Stimulated activated CD4-positive, alpha-beta T cell treated with anti-CD3 and anti-CD28 coated beads, TNF-alpha, amount 100 ng/mL, for 1 hour (primary cell): ENCODE data around the gene RASAL2.
"Not testable (repeated sequence)": the region's sequence is repeated elsewhere in the genome, so short reads cannot be mapped to it uniquely, and the experiment has no call there.

Experiments
- DNase-seq, 3 donors: peaks; one replicate each; pipeline ENCODE4 v3.0.0-alpha.2; 2020; ENCODE audit warnings: low read depth in 3 of 3, low spot score in 1 of 3

The RASAL2 gene

GRCh38 chr1:178277793-178278530 is 184.1 kb downstream of the RASAL2 start:
- no peak for DNase-seq

GRCh38 chr1:178278916-178279686 is 185.2 kb downstream of the RASAL2 start:
- DNase-seq, result no peak

DNA sequence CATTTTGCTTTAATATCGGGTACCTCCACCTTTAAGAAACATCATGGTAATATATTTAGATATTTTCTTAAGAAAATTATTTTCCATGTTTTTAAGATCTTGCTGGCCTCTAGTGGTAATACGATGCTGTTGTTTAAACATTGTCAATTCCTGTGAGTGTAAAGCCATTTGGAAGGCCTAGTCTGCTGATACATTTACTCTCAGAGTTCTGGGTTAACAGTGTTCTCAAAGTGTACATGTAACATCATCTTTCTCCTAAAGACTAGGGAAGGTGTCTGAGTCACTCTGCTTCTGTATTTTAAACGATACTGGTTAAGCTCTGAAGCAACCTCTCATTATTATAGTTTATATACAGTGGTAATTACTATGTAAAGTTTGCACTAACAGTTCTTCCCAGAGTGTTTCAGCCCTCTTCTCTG is 189.1 kb downstream of the RASAL2 start:
- DNase-seq, result no peak

GRCh38 chr1:178283409-178283808 is 189.5 kb downstream of the RASAL2 start:
- DNase-seq, result no peak

GRCh38 chr1:178284058-178284457 is 190.2 kb downstream of the RASAL2 start:
- no peak for DNase-seq

- DNase-seq, result no peak
These were observed 197.3 kb downstream of the RASAL2 start for GRCh38 chr1:178291166-178291565.

- no peak for DNase-seq
These were observed 200.8 kb downstream of the RASAL2 start for GRCh38 chr1:178294654-178295053.

- DNase-seq, result no peak
These were observed 206.4 kb downstream of the RASAL2 start for GRCh38 chr1:178300352-178300699.

GRCh38 chr1:178301141-178301540 is 207.2 kb downstream of the RASAL2 start:
- no peak for DNase-seq

GRCh38 chr1:178307264-178307663 is 213.4 kb downstream of the RASAL2 start:
- DNase-seq, result no peak

GRCh38 chr1:178308438-178308837 is 214.5 kb downstream of the RASAL2 start:
- no peak for DNase-seq

DNA sequence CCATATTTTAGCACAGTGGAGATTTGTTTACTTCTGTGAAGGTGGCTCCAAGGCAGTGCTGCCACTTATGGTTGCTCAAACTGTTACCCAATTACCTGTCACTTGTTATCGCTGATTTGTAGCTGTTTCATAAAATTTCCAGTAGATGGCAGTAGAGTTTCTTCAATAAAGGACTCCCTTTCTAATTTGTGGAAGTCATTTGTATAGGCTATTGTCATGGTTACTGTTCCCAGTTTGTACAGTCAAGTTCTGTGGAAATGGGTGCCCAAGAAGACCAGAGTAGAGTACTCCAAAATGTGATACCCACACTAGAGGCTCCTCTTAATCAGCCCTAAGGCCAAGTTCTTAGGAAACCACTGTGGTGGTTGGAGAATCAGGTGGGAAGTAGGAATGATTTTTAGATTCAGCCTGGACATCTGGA is 216.8 kb downstream of the RASAL2 start:
- DNase-seq, result no peak

DNA sequence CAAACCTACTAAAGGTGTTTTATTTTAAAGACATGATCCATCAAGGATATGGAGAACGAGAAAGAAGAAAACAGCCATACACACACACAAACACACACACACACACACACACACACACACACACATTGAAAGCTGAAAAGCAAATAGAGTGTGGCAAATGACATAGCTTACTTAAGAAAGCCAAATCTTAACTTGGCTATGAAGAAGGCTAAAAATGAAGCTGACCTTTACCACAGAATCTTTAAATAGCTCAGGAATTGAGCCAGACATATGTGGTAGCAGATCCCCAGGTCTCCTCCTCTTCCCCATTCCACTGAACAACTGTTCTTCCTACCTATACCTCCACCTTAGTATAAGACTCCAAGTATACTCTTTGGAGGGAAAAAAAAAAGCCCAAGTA is 217.3 kb downstream of the RASAL2 start:
- DNase-seq, result no peak

DNA sequence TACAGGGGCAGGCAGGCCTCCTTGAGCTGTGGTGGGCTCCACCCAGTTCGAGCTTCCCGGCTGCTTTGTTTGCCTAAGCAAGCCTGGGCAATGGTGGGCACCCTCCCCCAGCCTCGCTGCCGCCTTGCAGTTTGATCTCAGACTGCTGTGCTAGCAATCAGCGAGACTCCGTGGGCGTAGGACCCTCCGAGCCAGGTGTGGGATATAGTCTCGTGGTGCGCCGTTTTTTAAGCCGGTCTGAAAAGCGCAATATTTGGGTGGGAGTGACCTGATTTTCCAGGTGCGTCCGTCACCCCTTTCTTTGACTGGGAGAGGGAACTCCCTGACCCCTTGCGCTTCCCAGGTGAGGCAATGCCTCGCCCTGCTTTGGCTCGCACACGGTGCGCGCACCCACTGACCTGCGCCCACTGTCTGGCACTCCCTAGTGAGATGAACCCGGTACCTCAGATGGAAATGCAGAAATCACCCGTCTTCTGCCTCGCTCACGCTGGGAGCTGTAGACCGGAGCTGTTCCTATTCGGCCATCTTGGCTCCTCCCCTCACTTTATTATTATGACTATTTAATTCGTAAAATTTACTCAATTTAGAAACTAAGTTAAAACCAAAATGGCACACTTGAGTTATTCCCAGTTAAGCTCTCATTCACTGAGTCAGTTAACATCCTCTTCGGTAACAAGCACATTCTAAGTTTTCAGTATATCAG is 226.5 kb downstream of the RASAL2 start:
- DNase-seq, result not testable (repeated sequence)

DNA sequence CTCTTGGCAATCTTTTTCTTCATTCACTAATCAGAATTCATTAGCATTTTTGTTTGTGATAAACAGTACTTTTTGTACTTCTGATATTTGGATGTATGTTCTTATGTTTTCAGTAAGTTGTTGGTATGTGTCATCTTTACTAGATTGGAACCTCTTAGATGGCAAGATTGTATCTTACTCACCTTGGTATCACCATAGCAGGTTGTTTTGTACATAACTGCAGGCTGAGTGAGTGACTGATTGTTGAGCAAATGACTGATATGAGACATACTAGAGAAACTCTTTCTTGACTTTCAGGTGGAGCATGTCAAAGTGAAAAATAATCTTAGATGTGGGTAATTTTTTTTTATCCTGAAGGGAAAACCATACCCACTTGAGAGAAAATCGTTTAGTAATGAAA is 229.2 kb downstream of the RASAL2 start:
- DNase-seq, result no peak

DNA sequence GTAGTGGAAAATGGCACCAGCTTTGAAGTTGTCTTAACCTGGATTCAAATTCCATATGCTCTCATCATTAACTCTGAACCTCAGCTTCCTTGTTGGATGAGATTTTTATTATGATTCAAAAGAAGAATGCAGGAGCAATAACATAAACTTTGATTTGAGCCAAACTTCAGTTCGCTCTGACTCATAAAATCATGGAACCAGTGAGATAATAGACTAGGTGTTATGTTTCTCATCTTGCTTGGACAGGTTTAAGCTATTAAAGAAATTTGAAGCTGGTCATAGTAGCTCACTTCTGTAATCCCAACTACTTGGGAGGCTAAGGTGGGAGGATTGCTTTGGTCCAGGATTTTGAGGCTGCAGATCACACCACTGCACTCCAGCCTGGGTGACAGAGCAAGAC is 230.1 kb downstream of the RASAL2 start:
- no peak for DNase-seq

GRCh38 chr1:178328728-178329127 is 234.8 kb downstream of the RASAL2 start:
- no peak for DNase-seq

DNA sequence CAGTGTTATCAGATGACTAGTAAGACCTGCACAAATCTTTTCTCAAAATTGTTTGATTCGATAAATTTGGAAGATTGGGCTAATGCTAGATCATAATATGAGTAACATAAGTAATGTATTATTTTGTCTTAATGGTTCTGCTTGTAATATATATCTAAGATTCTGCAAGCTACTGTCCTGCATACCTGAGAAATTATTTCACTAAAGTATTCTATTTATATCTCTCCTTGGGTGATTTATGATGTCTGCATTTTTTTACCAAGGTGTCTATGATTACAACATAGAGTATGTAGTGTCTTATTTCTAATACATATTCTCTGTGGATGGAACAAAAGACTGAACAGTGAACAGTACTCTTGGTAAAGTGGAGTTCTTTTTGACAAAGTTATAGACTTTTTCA is 236.2 kb downstream of the RASAL2 start:
- DNase-seq, result no peak

DNA sequence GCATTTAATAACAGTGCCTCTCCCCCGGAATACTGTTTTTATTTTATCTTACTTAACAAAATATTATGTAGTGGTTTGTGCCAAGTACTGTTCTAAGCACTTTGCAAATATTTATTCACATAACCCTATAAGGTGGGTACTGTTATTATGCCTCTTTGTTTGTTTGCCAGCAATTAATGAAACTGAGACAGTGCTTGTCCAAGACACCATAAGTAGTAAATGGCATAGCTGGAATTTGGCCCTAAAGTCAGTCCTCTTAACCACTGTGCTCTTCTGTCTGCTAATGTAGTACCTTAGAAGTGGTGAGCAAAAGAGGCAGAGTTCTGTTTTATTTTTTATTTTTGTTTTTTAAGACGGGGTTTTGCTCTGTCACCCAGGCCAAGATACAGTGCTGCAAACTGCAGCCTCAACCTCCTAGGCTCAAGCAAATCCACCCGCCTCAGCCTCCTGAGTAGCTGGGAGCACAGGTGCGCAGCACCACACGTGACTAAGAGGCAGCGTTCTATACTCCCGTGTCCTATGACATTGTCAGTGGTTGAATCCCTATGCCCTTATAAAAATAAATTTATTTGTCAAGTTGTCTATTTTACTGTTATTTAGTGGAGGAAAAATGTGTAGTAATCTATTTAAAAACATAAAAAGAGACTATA is 237.1 kb downstream of the RASAL2 start:
- DNase-seq, result no peak

DNA sequence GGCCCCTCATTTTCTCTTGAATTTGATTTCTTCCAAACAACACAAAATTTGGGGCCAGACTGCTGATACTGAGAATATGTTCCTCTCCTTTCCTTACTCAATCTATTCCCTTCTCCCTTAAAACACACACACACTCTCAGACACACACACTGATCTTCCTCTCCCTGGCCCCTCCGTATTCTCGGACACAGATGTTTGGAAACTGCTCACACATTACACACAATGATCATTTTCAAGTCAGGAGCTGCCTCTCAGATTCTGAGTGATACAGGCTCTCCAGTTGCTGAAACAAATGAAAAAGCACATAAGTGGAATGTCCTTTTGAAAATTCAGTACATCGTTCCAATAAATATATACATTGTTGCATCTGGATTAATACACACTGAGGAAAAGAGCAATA is 241.5 kb downstream of the RASAL2 start:
- DNase-seq, result no peak

DNA sequence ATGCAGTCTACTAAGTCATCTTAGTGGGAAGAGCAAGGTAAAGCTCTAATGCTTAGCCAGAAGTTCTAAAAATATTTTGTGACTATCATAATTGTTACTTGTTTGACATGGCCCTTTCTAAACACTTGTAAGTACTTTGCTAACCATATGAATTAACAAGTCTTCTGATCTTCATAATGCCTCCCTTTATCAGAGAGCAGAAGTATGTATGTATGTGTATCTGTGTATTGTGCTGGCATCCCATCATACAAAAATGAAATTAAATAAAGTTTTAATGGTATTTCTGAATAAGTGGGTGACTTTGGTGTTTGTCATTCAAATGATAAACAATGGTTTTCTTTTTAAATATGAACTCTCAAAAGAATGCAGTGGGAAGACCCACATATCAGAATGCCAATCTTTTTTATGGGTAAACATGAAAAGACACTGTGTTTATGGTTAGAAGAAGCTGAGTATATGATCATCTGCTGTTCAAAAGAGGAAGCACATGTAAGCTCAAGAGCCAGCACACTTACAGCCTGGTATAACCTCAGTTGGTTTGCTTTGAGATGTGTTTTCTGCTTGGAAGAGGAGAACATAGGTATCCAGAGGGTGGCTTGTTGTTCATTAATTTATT is 243.3 kb downstream of the RASAL2 start:
- no peak for DNase-seq
